GM11168 (cell line): Measurements from ENCODE around the gene CCDC97.

Experiments
- in situ Hi-C: fragments of 300-500 bp; cut with MboI; formaldehyde crosslinking; loops from one replicate; pipeline ENCODE4 v1.12.0; 2022; ENCODE audit warnings: low sequenced_read_pairs; ENCODE audit not compliant: unreplicated experiment

CCDC97 gene

DNA sequence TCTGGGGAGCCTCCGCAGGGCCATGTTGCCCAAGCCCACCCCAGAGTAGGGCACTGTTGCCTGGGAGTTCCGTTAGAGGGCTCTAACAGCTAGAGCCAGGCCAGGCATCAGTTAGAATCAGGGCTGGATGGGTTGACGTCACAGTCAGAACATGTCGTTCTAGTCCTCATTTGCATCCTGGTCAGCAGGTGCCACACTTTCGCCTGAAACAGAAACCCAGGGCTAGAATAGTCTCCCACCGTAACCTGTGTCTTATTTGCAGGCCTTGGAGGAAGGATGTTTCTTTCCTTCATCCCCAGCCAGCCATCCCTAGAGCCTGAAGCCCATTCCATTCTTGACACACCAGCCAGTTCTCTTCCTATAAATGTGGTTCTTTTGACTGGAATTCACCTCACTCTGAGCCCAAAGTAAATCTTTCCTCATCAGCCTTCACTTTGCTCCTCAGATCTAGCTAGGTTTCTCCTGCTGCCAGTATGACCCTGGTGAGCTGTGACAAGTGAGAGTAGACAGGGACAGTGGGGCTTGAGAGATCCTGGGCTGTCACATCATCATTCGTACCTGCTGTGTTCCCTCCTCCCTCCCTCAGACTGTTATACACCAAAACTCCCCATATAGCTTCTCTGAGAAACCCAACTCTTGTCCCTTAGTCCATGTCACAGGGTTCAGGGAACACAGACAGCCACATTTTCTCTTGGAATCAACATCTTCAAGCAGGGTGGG lies 12.2 kb upstream of the CCDC97 start:
- in situ Hi-C loops = no loop called here

DNA sequence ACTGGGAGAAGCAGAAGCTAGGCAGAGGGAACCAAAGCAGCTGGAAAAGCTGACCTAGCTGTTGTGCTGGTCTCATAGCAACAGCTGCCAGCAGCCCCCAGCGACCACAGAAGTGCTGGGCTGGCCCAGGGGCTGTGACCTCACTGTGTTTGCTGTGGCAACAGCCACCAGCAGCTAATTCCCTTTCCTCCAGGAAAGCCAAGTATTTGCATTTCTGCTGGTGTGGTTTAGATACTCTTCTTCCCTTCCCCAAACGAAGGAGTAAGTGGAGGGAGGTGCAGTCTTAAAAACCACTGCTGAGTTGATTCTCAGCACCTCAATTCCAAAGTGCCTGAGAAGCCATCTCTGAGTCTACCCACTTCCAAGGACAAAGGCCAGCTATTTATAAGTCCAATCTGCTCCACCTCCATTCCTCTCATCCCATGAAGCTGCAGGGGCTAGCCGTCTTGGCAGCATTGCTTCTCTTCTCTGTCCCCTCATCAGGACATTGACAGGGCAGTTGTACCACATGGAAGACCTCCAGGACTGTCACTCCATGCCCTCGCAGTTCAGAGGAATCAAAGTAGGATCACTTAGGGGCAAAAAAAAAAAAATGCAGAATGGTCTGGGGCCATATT lies 11.5 kb upstream of the CCDC97 start:
- in situ Hi-C loops = no loop called here

GRCh38 chr19:41299046-41299754 lies 10.8 kb upstream of the CCDC97 start:
- in situ Hi-C loops = no loop called here

- in situ Hi-C loops = no loop called here
These were observed 10.2 kb upstream of the CCDC97 start for GRCh38 chr19:41299755-41300089.

GRCh38 chr19:41300555-41300954 lies 9.4 kb upstream of the CCDC97 start:
- in situ Hi-C loops = no loop called here

DNA sequence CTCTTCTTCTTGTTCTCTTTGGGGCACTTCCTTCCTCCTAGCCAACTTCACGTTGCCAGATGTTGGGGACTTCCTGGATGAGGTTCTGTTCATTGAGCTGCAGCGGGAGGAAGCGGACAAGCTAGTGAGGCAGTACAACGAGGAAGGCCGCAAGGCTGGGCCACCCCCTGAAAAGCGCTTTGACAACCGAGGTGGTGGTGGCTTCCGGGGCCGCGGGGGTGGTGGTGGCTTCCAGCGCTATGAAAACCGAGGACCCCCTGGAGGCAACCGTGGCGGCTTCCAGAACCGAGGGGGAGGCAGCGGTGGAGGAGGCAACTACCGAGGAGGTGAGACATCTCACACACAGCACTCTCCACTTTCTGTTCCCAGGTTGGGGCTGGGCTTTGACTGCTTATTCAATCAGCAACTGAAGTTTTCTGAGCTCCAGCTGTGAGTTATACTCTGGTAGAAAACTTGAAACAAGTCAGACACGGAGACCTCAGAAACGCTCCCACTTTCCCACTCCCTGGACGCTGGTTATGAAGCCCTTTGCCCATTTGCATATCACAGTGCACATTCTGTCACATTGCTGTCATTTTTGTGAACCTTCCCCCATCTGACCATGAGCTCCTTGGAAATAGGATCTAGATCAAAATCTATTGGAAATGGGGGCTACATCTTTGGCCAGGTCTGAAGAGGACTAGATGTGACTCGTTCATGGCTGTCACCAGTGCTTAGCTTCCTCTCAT lies 7.2 kb upstream of the CCDC97 start:
- in situ Hi-C loops = no loop called here

DNA sequence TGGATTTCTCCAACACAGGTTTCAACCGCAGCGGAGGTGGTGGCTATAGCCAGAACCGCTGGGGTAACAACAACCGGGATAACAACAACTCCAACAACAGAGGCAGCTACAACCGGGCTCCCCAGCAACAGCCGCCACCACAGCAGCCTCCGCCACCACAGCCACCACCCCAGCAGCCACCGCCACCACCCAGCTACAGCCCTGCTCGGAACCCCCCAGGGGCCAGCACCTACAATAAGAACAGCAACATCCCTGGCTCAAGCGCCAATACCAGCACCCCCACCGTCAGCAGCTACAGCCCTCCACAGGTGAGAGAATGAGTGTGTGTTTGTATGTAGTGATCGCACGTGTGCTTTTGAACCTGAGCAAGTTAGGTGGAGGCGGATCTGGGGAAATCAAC lies 6.0 kb upstream of the CCDC97 start:
- in situ Hi-C loops = no loop called here

DNA sequence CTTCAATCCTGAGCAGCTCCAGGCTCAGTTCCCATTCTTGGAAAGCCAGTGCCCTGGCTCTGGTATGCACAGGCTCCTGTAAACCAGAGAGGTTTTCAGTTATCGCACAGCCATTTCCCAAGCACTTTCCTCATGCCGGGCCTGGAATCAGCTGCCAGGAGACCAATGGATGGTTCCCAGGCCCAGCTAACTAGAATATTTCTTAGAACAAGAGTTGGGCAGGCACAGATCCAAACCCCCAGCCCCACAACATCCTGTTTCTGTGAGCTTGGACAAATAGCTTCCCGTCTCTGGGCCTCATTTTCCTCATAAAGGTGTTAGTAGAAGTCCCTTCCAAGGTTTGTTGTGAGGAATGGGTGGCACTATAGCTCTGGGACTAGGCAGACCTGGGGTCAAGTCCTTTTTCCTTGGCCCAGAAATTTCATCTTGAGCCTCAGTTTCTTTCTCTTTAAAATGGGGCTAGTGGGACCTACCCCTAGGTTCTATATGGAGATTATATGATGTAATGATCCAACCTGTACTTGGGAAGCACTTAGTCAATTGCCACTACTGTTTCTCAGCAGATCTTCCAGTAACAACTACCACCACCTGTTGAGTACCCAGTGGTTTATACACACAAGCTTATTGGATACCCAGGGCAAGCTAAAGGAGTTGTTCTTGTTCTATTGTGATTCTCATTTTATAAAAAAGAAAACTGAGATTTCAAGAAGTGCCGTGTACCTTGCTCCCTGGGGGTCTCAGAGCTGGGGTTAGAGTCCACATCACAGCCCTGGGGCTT lies 5.1 kb upstream of the CCDC97 start:
- in situ Hi-C loops = no loop called here

GRCh38 chr19:41305927-41306793 lies 3.8 kb upstream of the CCDC97 start:
- in situ Hi-C loops = no loop called here

GRCh38 chr19:41307090-41307875 lies 2.7 kb upstream of the CCDC97 start:
- in situ Hi-C loops = no loop called here

DNA sequence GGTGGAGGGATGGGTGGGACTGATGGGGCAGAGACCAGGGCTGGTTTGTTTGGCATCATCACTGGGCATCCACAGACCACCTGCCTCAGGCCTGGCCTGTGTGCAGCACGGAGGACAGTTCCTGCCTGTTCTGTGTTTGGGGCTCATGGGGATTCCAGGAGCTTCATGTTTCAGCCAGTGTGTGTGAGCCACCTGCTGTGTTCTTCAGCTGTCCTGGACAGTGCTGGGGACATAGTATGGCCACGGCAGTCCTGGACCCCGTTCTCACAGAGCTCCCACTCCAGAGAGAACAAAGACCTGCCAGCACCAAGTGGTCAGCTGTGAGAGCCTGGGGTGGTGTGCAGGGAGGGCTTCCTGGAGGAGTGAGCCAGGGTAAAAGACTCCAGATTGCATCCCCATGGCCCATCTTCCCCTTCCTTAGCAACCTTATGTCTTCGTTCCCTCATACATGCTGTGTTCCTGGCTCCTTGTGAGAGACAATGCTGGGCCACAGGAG lies 2.0 kb upstream of the CCDC97 start:
- in situ Hi-C loops = no loop called here

- in situ Hi-C loops = no loop called here
These were observed 1.4 kb upstream of the CCDC97 start for GRCh38 chr19:41308450-41309179.

DNA sequence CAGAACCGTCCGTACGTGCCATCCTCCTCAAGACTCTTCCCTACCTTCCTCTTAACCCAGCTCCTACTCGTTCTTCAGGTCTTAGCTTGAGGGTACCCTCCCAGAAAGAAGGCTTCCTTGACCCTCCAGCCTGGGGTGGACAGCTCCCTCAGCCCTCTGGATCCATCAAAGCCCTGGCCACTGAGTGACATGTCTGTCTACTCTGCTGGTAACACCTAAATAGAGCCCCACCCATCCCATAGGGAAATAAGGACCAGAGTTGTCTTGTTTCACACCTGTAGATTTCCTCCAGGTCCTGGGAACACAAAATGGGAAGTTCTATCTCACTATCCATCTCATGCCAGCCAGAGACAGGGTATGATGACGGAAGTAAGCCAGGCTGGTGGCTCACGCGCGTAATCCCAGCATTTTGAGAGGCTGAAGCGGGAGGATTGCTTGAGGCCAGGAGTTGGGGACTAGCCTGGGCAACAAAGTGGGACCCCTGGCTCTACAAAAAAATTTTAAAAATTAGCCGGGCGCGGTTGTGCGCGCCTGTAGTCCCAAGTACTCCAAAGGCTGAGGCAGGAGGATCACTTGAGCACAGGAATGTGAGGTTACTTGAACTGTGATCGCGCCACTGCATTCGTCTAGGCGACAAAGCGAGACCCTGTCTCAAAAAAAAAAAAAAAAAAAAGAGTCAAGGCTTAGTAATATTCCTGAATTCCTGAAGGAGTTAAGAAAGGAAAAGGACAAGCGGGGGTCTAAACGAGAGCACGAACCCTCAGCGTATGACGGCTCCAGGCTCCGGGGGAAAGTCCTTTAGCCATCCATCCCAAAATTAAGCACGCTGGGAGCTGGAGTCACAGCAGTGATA lies 566 bp upstream of the CCDC97 start:
- in situ Hi-C loops = loop anchor here (10.0 kb wide), 1 partner anchor 105 kb away; no protein-coding TSS in a partner anchor

DNA sequence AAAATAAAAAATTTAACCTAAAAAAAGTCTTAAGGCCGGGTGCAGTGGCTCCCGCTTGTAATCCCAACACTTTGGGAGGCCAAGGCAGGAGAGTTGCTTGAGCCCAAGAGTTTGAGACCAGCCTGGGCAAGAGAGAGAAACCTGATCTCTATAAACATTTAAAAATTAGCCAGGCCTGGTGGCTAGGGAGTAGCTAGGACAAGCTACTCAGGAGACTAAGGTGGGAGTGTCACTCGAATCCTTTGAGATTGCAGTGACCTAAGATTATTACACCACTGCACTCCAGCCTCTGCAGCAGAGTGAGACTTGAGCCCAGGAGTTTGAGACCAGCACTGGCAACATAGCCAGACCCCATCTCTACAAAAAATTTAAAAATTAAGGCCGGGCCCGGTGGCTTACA lies 1.1 kb downstream of the CCDC97 start:
- in situ Hi-C loops = loop anchor here (10.0 kb wide), 1 partner anchor 106 kb away; no protein-coding TSS in a partner anchor

DNA sequence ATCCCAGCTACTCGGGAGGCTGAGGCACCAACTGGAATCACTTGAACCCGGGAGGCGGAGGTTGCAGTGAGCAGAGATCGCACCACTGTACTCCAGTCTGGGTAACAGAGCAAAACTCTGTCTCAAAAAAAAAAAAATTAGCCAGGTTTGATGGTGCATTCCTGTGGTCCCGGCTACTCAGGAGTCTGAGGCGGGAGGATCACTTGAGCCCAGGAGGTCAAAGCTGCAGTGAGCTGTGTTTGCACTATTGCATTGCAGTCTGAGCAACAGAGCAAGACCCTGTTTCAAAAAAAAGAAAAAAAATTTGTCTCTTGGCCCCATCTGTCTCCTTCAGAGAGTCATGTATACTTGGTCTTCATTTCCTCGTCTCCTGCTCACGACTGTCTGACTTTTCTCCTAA lies 1.6 kb downstream of the CCDC97 start:
- in situ Hi-C loops = loop anchor here (10.0 kb wide), 1 partner anchor 107 kb away; no protein-coding TSS in a partner anchor

DNA sequence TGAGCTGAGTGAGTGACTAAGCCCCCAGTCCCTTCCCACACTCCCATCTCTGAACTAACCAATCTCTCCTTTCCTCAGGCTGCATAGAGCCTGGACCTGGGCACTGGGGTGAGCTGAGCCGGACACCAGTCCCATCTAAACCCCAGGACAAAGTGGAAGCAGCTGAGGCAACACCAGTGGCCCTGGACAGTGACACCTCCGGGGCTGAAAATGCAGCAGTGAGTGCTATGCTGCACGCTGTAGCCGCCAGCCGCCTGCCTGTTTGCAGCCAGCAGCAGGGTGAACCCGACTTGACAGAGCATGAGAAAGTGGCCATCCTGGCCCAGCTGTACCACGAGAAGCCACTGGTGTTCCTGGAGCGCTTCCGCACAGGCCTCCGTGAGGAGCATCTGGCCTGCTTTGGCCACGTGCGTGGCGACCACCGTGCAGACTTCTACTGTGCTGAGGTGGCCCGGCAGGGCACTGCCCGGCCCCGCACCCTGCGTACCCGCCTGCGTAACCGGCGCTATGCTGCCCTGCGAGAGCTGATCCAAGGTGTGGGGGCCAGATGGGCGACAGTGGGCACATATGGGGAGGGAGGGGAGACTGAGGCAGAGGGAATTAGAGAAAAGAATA lies 6.4 kb downstream of the CCDC97 start:
- in situ Hi-C loops = loop anchor here (10.0 kb wide), 1 partner anchor 112 kb away; no protein-coding TSS in a partner anchor
